22Rv1 (cell line): ENCODE results near the gene ATP13A3.
A peak's percentile ranks its signal among the peaks of the same experiment; 100 is the strongest.

ENCODE experiments used
- H3K27ac ChIP-seq: fragments of 450-650 bp; 2 replicates; pipeline ENCODE4 v1.5.1; 2017
- ZFX ChIP-seq: fragments of 450-650 bp; IDR thresholded peaks from 2 replicates; pipeline ENCODE4 v1.6.1; 2017; ENCODE audit warnings: antibody characterized with exemption, borderline replicate concordance
- TF ChIP-seq, protein P1 (sequence below): fragments of 450-650 bp; IDR thresholded peaks from 2 replicates; pipeline ENCODE4 v1.5.1; 2017; ENCODE audit warnings: mild to moderate bottlenecking

ATP13A3 gene

DNA sequence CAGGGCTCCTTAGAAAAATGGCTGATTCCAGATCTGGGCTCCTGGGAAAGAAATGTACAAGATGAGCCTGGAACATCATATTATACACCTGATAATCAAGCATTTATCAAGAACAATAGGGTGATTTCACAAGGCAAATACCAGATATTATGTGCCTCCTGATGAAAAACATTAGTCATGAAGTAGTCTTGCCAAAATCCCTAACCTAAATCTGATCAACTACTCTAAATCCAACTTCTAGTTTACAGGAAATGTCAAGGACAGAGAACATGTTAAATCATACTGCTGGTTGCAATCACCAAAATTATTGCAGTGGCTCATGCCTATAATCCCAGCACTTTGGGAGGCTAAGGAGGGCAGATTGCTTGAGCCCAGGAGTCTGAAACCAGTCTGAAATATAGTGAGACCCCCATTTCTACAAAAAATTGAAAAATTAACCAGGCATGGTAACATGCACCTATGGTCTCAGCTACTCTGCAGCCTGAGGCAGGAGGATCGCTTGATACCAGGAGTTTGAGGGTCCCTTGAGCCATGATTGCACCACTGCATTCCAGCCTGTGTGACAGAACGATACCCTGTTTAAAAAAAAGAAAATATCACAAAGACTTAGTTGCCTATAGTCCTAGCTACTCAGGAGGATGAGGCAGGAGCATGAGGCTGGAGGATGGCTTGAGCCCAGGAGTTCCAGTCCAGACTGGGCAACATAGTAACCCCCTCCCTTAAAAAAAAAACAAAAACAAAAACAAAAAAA lies 34.9 kb upstream of the ATP13A3 start:
- peak overlapping the region; percentile 64 for H3K27ac ChIP-seq
- TF ChIP-seq, protein P1, sequence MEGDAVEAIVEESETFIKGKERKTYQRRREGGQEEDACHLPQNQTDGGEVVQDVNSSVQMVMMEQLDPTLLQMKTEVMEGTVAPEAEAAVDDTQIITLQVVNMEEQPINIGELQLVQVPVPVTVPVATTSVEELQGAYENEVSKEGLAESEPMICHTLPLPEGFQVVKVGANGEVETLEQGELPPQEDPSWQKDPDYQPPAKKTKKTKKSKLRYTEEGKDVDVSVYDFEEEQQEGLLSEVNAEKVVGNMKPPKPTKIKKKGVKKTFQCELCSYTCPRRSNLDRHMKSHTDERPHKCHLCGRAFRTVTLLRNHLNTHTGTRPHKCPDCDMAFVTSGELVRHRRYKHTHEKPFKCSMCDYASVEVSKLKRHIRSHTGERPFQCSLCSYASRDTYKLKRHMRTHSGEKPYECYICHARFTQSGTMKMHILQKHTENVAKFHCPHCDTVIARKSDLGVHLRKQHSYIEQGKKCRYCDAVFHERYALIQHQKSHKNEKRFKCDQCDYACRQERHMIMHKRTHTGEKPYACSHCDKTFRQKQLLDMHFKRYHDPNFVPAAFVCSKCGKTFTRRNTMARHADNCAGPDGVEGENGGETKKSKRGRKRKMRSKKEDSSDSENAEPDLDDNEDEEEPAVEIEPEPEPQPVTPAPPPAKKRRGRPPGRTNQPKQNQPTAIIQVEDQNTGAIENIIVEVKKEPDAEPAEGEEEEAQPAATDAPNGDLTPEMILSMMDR, result no peak
- no peak for TF ChIP-seq ZFX

DNA sequence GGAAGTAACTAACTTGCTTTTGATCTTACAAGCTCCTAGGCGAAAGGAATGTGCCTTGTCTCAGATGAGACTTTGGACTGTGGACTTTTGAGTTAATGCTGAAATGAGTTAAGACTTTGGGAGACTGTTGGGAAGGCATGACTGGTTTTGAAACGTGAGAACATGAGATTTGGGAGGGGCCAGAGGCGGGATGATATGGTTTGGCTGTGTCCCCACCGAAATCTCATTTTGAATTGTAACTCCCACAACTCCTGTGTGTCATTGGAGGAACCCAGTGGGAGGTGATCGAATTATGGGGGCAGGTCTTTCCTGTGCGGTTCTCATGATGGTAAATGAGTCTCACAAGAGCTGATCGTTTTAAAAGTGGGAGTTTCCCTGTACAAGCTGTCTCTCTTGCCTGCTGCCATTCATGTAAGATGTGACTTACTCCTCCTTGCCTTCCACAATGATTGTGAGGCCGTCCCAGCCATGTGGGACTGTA lies 33.9 kb upstream of the ATP13A3 start:
- peak overlapping the region; percentile 64 for H3K27ac ChIP-seq

DNA sequence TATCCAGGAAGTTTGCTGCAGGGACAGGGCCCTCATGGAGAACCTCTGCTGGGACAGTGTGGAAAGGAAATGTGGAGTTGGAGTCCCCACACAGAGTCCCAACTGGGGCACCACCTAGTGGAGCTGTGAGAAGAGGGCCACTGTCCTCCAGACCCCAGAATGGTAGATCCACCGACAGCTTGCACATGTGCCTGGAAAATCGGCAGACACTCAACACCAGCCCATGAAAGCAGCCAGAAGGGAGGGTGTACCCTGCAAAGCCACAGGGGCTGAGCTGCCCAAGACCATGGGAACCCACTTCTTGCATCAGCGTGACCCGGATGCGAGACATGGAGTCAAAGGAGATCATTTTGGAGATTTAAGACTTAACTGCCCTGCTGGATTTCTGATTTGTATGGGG lies 33.4 kb upstream of the ATP13A3 start:
- TF ChIP-seq, protein P1, result 0 out of 2 replicates have a peak, but pooled peaks have one; percentile 6
- peak overlapping the region; percentile 64 for H3K27ac ChIP-seq

DNA sequence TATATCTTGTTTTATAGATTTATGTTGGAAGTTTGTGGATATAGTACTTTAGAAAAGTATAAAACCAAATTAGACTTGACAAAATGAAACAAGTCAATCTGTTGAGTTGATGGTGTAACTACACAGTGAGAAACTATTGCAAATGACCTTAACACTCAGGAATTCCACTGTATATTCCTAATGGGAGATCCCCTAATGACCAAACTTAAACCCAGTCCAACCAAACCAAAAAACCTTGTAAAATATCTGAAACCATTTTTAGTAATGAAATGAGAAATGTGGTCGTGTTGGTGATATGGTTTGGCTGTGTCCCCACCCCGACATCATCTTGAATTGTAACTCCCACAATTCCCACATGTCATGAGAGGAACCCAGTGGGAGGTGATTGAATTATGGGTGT lies 31.9 kb upstream of the ATP13A3 start:
- no peak overlapping the region for H3K27ac ChIP-seq
- TF ChIP-seq, protein P1, result no peak
- TF ChIP-seq ZFX, result no peak

DNA sequence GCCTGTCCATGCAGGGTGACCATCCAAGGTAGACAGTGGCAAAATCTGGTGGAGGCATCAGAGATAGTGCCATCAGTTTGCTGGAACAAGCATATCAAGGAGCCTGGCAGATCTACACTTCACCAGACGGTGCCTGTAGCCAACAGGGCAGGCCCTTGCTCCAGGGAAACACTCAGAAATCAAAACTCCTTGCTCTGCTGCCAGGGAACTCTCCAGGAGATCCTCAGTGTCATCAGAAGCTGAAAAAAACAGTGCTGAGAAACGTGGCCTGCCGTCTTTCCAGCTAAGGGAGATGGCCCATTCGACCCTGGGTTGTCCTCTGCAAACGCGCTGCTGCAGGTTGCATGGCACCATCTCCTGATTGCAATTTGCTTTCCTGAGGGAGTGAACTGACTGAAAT lies 30.5 kb upstream of the ATP13A3 start:
- no peak overlapping the region for H3K27ac ChIP-seq
- TF ChIP-seq, protein P1, result no peak
- TF ChIP-seq ZFX, result no peak

DNA sequence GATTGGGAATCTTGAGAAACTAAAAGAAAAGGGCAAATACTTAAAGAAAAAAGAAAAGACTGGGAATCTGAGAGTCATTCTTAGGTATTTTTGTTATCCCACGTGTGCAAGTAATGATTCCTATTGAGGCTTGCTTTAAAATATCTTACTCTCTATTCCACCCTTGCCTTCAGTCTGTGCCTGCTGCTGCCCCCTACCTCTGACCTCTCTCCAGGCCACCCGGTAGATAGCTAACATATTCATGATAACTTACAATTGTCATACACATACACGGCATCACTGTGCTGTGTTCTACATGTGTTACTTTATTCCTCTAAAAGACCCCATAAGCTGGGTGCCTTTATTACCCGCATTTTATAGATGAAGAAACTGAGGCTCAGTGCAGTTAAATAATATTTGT lies 27.8 kb upstream of the ATP13A3 start:
- TF ChIP-seq, protein P1, result no peak
- TF ChIP-seq ZFX, result no peak
- H3K27ac ChIP-seq, result no peak overlapping the region

DNA sequence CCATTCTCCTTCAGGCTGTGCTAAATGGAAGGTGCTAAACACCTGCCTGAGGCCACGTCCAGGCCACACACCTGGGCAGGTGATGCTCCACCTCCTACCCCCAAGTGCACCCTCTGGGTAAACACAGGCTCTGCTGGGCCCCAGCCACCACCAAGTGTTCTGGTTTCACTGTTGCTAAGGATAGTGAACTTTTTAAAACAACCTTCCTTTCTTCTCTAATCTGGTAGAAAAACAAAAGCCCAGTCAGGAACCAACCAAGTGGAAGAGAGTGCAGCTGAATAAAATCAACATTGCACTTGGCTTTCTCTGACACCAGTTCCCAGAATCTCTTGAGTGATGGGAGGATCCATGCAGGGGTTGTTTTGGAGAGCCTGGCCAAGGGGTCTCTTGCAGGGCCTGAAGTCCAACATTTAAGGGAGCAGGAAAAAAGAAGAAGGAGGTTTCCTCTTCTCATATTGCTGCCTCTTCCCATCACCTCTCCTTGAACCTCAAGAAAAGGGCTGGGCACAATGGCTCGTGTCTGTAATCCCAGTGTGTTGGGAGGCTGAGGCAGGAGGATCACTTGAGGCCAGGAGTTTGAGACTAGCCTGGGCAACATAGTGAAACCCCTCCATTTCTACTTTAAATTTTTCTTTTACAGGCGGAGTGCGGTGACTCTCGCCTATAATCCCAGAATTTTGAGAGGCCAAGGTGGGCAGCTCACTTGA lies 26.2 kb upstream of the ATP13A3 start:
- TF ChIP-seq, protein P1, result no peak
- no peak overlapping the region for H3K27ac ChIP-seq
